ENCODE results near the gene YIPF2. TPM values are rescaled to one million over a fixed set of nuclear protein-coding genes. Genes with fewer than 3 reads are reported as not detected.

The YIPF2 gene
- polyA plus RNA-seq, 1 experiment: 138 TPM

DNA sequence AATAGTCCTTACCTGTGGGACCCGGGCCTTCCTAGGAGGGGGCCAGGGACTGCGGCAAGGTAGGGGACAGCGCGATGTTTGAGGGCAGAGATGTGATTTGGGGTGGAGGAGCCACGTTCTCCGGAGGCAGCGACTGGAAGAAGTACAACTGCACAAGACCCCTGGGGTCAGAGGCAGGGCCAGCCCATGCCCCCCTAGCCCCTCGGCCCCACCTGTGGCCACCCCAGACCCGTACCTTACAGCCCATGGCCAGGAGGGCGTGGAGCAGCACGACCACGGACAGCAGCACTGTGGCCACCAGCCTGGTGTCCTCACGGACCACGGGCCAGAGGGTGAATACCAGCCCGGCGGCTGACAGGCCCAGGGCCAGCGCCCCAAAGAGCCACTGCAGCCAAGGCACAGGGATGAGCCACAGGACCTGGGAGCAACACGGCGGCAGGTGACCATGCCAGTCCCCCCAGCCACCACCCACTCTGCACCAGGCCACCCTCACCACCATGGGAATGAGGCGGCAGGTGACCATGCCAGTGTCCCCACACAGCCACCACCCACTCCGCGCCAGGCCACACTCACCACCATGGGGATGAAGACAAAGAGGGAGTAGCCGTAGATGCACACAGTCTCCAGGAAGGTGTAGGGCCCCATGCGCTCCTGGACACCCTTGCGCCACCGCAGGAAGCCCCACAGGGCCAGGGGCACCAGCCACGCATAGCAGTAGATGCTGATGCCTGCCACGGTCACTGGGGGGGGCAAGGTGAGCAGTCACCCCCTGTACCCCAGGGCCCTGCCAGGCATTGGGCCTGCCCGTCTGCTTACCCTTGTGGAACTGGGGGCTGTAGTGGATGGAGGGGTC is 5.0 kb downstream of the YIPF2 start:
- no peak overlapping the region for H3K4me3 ChIP-seq (ENCODE audit: low read depth, low read length)
- H3K36me3 ChIP-seq (ENCODE audit: control insufficient read depth, insufficient read depth, low read length): peaks cover 45% of the 10 kb centered on the region
- CTCF ChIA-PET: no interaction called here
- POLR2A ChIA-PET: no interaction called here
- TF ChIP-seq, protein P1, sequence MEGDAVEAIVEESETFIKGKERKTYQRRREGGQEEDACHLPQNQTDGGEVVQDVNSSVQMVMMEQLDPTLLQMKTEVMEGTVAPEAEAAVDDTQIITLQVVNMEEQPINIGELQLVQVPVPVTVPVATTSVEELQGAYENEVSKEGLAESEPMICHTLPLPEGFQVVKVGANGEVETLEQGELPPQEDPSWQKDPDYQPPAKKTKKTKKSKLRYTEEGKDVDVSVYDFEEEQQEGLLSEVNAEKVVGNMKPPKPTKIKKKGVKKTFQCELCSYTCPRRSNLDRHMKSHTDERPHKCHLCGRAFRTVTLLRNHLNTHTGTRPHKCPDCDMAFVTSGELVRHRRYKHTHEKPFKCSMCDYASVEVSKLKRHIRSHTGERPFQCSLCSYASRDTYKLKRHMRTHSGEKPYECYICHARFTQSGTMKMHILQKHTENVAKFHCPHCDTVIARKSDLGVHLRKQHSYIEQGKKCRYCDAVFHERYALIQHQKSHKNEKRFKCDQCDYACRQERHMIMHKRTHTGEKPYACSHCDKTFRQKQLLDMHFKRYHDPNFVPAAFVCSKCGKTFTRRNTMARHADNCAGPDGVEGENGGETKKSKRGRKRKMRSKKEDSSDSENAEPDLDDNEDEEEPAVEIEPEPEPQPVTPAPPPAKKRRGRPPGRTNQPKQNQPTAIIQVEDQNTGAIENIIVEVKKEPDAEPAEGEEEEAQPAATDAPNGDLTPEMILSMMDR (IDR thresholded peaks at IDR 0.05; ENCODE audit: insufficient read depth, low read depth, low read length): no peak
- no peak for DNase-seq (ENCODE audit: low read depth)
- no peaks in the 10 kb centered on the region for H3K27me3 ChIP-seq (ENCODE audit: control insufficient read depth, insufficient read depth, low read length)

DNA sequence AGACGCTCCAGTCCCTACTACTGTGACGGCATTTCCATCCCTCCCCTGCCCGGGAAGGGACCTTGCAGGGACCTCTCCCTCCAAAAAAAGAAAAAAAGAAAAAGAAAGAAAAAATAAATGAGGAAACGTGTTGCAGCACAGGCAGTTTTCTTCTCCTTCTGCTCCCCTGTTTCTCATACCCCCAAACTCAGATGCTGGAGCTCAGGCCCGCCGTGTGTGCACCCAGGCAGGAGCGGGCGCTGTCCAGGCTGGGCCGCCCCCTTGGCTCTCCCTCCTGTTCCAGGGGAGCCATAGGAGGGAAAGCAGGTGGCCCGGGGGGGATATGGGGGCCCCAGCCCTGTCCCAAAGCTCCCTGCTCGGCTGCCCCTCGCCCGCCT is 5.8 kb downstream of the YIPF2 start:
- TF ChIP-seq, protein P1 (IDR thresholded peaks at IDR 0.05; ENCODE audit: insufficient read depth, low read depth, low read length): no peak
- Histone ChIP-seq H3K36me3 (ENCODE audit: control insufficient read depth, insufficient read depth, low read length) (peaks cover 45% of the 10 kb centered on the region), H3K4me3 (ENCODE audit: low read depth, low read length) (no peak overlapping the region), H3K27me3 (ENCODE audit: control insufficient read depth, insufficient read depth, low read length) (no peaks in the 10 kb centered on the region)
- CTCF ChIA-PET: no interaction called here
- DNase-seq (ENCODE audit: low read depth): no peak
- POLR2A ChIA-PET: no interaction called here

DNA sequence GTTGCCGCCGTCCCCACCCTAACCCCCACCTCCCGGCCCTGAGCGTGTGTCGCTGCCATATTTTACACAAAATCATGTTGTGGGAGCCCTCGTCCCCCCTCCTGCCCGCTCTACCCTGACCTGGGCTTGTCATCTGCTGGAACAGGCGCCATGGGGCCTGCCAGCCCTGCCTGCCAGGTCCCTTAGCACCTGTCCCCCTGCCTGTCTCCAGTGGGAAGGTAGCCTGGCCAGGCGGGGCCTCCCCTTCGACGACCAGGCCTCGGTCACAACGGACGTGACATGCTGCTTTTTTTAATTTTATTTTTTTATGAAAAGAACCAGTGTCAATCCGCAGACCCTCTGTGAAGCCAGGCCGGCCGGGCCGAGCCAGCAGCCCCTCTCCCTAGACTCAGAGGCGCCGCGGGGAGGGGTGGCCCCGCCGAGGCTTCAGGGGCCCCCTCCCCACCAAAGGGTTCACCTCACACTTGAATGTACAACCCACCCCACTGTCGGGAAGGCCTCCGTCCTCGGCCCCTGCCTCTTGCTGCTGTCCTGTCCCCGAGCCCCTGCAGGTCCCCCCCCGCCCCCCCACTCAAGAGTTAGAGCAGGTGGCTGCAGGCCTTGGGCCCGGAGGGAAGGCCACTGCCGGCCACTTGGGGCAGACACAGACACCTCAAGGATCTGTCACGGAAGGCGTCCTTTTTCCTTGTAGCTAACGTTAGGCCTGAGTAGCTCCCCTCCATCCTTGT is 6.4 kb downstream of the YIPF2 start:
- Histone ChIP-seq H3K27me3 (ENCODE audit: control insufficient read depth, insufficient read depth, low read length) (no peaks in the 10 kb centered on the region), H3K36me3 (ENCODE audit: control insufficient read depth, insufficient read depth, low read length) (peaks cover 41% of the 10 kb centered on the region), H3K4me3 (ENCODE audit: low read depth, low read length) (no peak overlapping the region)
- ChIA-PET CTCF (no interaction called here), POLR2A (no interaction called here)
- DNase-seq (ENCODE audit: low read depth): no peak
- TF ChIP-seq, protein P1 (IDR thresholded peaks at IDR 0.05; ENCODE audit: insufficient read depth, low read depth, low read length): no peak

DNA sequence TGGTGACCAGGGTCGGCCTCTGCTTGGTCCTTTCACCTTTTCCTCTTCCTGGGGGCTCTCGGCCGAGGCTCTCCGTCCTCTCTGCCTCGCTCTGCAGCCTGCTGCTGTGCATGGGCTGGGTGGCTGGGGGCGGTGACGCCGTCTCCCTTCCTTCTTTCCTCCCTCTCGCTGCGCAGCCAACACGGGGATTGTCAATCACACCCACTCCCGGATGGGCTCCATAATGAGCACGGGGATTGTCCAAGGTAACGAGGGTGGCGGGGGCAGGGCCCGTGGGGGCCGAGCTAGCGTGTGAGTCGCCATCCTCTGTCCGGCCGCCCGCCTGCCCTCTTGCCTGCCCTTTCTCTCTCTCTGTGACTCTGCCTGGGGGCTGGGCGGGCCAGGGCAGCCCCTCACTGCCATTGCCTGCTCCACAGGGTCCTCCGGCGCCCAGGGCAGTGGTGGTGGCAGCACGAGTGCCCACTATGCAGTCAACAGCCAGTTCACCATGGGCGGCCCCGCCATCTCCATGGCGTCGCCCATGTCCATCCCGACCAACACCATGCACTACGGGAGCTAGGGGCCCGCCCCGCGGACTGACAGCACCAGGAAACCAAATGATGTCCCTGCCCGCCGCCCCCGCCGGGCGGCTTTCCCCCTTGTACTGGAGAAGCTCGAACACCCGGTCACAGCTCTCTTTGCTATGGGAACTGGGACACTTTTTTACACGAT is 7.1 kb downstream of the YIPF2 start:
- peaks cover 44% of the 10 kb centered on the region for H3K36me3 ChIP-seq (ENCODE audit: control insufficient read depth, insufficient read depth, low read length)
- no peak overlapping the region for H3K4me3 ChIP-seq (ENCODE audit: low read depth, low read length)
- POLR2A ChIA-PET: no interaction called here

More for the DNA sequence above, 7.1 kb downstream of the YIPF2 start:
- no peak for DNase-seq (ENCODE audit: low read depth)
- no peaks in the 10 kb centered on the region for H3K27me3 ChIP-seq (ENCODE audit: control insufficient read depth, insufficient read depth, low read length)
- CTCF ChIA-PET: no interaction called here
- TF ChIP-seq, protein P1 (IDR thresholded peaks at IDR 0.05; ENCODE audit: insufficient read depth, low read depth, low read length): no peak

All from BJ (cell line).